ENCODE measurements around the gene DDX1.

The DDX1 gene

GRCh38 chr2:15665067-15665942, 73.6 kb downstream of the DDX1 start:
- no peak for DNase-seq

- DNase-seq: no peak
Observed at GRCh38 chr2:15665943-15666460, 74.3 kb downstream of the DDX1 start.

DNA sequence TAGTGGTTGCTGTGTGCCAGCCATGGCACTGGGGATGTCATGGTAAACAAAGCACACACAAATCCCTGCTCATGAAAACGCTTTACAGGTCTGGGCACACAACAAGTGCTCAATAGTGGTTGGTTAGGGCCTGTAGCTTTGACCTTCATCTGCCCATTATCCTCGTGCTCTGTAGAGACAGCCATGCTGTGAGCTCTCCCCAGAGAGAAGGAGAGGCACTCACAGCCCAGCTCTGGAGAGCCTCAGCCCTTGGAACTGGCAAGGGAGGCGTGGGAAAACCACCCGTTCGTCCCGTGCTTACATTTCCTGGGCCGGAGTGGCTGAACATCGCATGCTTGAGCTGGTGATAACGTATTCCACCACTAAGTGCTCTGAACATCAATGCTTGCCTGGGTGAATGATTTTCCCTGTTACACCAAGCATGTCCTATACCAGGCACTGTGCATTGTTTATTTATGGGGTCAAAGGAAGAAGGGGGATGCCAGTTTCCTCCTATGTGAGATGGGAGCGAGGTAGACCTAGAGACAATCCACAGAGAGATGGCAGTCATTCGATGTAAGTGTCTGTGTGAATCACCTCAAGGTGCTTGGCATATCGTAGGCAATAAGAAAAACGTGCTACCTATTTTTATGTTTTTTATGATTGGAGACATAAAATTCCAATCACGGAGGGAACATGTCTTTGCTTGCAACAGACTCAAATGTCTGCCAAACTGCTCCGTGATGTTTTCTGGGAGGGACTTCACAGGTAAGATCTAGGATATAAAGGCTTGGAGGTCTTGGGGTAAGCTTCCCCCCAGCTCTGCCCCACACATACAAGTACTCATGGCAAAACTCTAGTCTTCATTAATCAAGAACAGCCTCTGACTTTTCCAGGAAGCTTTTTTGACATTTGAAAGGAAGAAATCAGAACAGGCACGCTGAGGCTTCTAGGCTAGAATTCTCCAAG, 75.5 kb downstream of the DDX1 start:
- no peak for DNase-seq

DNA sequence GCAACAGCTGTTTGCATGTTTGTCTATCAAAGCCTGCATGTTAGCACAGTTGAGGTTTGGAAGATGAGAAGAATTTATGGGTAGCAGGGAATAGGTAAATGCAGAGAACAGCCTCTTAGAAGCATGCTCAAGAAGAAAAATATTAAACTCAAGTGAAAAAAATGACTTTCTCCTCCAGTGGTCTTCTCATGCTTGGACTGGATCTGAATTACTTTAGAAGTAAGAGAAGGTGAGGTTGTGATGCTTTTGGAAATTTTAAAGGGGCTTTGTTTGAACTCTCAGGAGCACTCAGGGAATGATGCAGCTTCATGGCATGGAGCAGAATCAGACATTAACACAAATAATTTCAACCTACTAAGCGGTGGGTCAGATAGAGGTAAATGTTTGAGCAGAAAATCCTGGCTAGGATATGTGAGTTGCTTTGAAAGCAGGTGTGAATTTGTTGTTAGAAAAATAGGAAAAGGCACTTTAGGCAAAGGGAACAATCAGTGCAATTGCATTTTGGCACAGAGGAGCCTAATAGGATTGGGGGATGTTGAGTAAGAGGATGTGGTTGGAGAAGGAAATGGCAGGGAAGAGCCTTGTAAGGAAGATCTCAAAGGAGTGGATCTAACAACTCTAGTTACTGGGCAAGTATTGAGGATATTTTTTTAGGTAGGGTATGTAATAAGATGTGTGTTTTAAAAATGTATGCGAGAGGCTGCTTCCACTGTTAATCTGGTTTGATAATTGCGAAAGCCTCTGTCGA, 76.3 kb downstream of the DDX1 start:
- DNase-seq: no peak

DNA sequence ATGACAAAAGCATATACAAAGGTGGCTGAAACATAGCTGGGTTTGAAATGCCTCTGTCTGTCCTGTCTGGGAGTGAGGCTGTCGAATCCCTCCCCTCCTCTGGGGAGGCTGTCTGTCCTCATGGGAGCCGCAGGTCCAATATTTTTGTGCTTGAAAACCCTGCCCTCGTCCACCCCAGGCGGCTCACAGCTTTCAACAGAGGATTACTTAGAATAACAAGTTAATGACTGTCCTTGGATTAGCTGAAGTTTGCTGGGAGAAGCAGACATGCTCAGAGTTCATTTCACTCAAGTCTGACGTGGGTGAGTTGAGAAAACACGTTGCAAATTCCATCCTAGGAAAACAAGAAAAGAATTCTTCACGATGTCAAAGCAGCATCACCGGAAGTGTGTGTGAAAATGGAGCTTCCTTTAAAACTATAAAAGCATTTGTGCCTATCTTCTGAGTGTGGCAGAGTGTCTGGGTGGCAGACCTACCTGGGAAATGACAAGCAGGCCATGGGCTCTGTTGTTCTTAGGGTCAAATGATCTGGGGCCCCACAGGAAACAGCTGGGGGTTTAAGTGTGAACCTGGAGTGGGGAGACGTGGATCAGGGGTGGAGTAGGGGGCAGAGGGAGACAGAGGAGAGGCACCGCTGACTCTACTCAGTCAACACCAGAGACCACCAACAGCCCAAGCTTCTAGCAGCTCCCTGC, 77.1 kb downstream of the DDX1 start:
- no peak for DNase-seq

DNA sequence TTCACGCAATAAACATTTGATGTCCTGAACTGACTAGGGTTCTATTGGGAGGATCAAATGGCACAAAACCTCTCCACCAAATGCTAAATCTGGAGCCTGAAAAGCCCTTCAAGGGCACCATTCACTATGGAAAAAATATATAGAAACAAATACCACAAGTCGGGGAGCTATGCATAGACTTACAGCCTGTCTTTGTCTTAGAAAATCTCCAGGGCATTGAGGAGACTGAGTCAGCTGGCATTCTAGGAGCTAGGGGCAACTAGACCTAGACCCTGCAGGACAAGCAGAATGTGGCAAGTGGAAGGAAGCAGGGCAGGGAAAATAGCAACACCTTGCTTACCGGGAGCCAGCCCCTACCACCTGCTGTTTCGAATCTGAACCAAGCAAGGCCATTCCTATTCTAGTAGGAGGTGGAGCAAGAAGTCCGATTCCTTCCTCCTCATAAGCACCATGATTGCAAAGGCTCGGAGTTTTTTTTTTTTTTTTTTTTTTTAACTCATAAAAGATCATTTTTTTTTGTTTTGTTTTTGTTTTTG, 77.8 kb downstream of the DDX1 start:
- no peak for DNase-seq

DNA sequence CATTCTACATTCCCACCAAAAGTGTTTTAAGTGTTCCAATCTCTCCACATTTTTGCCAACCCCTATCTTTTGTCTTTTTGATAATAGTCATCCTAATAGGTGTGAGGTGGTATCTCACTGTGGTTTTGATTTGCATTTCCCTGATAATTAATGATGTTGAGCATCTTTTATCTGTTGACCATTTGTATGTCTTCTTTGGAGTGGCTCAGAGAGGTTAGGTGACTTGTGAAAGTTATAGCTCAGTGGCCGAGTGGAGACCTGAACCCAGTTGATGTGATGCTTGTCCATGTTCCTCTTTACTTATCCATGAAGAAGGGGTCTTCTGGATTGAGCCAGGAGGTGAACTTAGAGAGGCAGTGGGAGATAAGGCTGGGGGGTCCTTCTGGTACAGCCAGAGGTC, 78.8 kb downstream of the DDX1 start:
- no peak for DNase-seq

DNA sequence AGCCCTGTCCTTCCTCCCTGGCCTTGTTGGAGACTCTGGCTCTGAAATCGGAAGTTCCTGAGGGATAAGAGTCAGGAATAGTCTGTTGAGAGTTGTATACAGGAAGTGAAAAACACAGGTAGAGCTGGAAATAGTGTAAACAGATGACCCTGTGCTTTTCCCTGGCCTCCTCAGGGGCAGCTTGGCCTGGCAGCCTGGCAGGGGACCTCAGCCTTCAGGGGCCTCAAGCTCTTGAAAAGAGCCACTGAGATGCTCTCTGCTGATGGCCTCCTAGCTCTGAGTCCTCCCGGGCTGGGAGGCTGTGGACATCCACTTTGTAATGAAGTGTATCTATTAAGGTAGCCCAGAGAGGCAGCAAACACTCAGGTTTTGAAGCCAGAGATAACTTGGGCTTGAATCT, 79.3 kb downstream of the DDX1 start:
- DNase-seq: no peak

DNA sequence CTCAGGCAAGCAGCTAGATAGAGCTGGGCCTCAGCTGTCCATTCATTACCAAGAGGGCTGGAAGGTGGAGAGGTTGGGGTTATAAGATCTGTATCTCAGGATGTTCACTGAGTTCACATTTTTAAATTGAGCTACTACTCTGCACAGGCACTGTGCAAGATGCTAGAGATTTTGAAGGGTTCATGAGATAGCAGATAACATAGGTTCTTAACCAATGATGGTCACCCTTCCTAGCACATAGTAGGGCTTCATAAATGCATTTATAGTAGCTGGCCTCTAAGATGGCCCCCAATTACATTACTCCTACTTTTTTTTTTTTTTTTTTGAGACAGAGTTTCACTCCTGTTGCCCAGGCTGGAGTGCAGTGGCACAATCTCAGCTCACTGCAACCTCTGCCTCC, 79.7 kb downstream of the DDX1 start:
- DNase-seq: no peak

GRCh38 chr2:15671842-15672815, 80.5 kb downstream of the DDX1 start:
- DNase-seq: no peak

DNA sequence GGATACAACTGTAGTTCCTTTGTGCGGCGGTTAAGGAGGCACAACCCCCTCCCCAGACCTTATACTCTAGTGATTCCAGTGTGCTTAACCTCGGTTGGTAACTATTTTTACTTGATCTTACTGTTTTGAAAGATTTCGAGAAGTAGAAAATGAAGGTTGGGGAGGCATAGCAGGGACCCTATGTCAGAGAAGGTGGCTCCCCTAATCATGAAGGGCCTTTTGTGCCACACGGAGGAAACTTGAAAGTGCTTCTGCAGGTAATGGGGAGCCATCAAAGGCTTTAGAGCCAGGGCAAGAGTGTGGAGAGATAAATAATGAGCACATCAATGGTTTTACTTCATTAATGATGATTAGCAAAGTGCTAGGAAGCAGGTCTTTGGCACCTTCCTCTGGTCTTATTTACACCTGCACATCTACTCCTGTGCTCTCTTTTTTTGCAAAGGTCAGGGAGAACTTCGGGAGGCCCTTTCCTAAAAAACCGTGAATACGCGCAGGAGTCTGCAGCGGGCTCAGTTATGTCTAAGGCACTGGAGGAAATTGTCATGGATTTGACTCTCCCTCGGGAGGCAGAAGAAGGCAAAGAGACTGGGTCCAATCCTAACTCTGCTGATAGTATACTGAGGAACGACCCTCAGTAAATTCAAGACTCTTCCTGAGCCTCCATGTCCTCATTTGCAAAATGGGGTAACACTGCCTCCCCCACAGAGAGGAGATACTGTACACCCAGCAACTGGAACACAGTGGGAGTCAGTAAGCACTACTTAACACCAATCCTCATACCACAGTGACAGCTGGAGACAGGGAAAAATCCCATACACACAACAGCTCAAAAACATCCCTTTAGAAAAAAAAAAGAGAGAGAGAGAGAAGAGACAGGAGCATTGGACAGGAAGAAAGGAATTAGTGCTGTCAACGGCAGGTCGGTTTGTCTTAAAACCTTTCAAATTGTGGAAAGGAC, 81.6 kb downstream of the DDX1 start:
- no peak for DNase-seq

GRCh38 chr2:15673919-15674636, 82.4 kb downstream of the DDX1 start:
- no peak for DNase-seq

DNA sequence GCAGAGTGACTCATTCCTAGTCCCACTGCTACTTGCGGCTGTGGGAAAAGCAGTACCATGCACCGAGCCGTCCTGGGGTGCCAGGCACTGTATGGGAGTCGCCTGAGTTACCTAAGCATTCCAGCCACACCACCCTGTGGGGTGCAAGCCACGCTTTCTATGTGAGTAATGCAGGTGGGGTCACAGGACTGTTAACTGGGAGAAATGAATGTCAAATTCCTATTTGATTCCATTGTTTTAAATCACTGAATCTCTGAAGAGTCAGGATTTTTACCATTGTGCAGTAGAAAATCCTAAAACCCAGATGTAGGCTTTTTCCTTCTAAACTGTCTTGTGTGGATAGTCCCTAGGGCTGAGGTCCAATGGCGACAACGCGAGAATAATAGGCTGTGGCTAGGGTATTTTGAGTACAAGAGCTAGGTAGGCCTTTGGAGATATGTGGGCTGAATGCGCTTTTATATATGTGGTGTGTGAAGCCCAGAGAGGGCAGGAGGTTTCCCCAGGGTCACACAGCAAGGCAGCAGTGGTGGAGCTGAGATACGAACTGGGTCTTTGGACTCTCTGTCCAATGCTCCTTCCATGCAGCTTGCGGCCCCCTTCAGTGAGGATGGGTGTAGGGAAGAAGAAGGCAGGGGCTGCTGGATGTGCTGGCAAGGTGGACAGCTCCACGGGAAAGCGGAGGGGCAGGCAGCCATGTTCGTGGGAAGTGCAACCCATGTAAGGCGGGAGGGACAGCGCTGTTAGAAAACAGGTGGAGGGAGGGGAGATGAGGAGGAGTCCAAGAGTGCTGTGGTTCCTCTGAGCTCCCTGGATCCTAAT, 83.2 kb downstream of the DDX1 start:
- no peak for DNase-seq

DNA sequence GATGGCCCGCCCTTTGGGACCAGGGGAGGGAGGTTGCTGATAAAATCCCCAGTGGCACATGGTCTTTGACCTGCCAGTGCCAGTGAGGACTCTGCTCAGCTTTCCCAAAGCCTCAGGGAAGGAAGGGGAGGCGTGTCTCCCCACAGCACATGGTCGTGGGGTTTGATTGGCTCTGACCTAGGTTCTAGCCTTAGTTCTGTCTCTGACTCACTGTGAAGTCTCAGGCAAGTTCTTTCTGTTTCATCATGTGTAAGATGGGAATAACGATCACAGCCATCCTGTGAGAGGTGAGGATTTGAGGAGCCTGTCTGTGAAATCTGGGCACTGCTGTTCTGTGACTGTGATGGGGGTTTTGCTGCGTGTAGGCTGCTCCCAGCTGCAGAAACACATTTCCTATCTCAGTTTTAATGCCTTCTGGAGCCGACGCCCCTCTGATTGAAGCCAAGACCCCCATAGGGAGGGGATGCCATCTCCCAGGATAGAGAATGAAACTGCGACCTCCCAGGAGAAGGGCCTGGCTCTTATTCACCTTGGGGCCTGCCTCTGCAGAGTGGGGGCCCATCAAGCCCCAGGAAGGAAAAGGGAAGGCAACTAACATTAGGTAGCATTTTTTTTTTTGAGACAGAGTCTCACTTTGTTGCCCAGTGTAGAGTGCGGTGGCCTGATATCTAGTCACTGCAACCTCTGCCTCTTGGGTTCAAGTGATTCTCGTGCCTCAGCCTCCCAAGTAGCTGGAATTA, 84.0 kb downstream of the DDX1 start:
- DNase-seq: no peak

DNA sequence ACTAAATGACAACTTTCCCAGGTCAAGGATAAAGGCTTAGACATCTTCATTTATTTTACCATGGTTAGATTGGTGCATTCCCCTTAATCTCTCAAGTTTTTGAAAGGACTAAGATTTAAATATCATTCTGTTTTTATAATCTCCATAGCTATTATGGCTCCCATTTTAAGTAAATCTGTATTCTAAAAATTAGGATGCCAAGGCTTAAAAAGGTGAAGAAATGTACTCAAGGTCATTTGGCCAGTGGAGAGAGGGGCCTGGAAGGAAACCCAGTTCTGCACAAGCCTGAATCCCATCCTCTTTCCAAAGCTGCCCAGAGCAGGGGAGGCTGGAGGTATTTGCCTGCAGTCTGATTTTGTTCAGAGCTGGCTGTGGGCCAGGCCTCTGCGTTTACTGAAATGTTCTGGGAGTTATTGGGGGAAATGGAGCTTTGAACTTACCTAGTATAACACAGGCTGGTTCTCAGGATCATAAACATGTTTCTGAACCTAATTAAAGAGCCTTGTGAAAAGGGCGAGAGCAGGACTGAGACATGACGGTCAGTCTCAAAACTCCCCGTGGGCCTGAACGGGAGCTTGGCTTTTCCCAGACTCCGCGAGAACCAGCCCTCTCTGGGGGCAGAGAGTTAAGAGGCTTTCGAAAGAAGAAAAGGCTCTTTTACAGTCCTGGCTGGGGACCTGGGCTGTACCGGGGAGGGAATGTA, 85.6 kb downstream of the DDX1 start:
- no peak for DNase-seq

DNA sequence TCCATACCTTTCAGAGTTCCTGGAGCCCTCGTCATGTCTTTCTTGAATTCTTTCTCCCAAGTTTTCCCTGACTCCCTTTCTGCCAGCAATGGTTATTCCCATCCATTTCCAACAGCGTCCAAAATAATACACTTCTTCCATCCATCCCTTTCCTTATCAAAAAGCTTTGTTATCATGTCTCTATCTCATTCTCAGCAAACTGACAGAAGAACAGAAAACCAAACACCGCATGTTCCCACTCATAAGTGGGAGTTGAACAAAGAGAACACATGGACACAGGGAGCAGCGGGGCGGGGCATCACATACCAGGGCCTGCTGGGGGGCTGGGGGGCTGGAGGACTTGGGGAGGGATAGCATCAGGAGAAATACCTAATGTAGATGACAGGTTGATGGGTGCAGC, 86.7 kb downstream of the DDX1 start:
- no peak for DNase-seq
